ENCODE data around the gene FAU. TPM values are rescaled to one million over a fixed set of nuclear protein-coding genes. Genes with fewer than 3 reads are reported as not detected.

The FAU gene
- total and polyA plus RNA-seq, 9 of the 15 experiments (the other 6 are each of a cell fraction or from before 2014, with no cell fraction given): 433 to 1,827 (median 942) TPM

- Histone ChIP-seq H3K4me1 (replicated peaks in 1 of 2; ENCODE audit: control insufficient read depth in 2 of 2, insufficient read depth in 2 of 2, low read length in 2 of 2) (peaks cover 0 to 2% of the 10 kb centered on the region in 2 experiments; a peak in 1 of 5 replicates), H2AFZ (ENCODE audit: low read depth, low read length) (no peak overlapping the region), H3K9ac (ENCODE audit: insufficient read depth in 1 of 2, low read depth in 2 of 2, low read length in 2 of 2) (no peak overlapping the region), H4K20me1 (replicated peaks; ENCODE audit: control insufficient read depth, insufficient read depth, low read length) (no peaks in the 10 kb centered on the region), H3K36me3 (ENCODE audit: control insufficient read depth, insufficient read depth, low read length) (no peaks in the 10 kb centered on the region), H3K9me3 (replicated peaks; ENCODE audit: control insufficient read depth, insufficient read depth, low read depth, low read length) (no peaks in the 10 kb centered on the region), H3K79me2 (ENCODE audit: control insufficient read depth, insufficient read depth, low read length) (no peaks in the 10 kb centered on the region), H3K27ac (ENCODE audit: extremely low read depth, low read depth, low read length) (no peak overlapping the region), H3K27me3 (ENCODE audit: control insufficient read depth in 2 of 2, insufficient read depth in 2 of 2, low read length in 2 of 2) (no peaks in the 10 kb centered on the region), H3K9me1 (ENCODE audit: control insufficient read depth, insufficient read depth, low read length) (no peaks in the 10 kb centered on the region), H3K4me2 (ENCODE audit: insufficient read depth, low read length) (no peak overlapping the region), H3K4me3 (no peak overlapping the region)
- ChIA-PET CTCF (ENCODE audit: low intra/inter-chr PET ratio) (no interaction called here), POLR2A (interaction anchor here (5.4 kb wide), 1 partner anchor 11 kb away, joined by 39 read pairs; the partner anchor contains the start of gene SPDYC)
- no peak for DNase-seq (ENCODE audit: extremely low read depth in 1 of 4, low spot score in 3 of 4)
- intact Hi-C loops (cut with micrococcal nuclease) (no loop called here), in situ Hi-C loops (cut with MboI) (no loop called here)
- FAIRE-seq: no peak
- ATAC-seq: no peak
- WGBS (ENCODE audit: insufficient coverage, low coverage, missing lambda C conversion rate): 33% methylated on average over 5 of the region's 5 CpGs
- BruUV-seq (replicated peaks): no TSS peak
- TF ChIP-seq PCBP1 (IDR thresholded peaks at IDR 0.05; ENCODE audit: low read depth, low read length, poor library complexity, severe bottlenecking) (no peak), FOS (IDR thresholded peaks at IDR 0.05; ENCODE audit: extremely low read depth, insufficient read length) (no peak), ZNF77 (CRISPR knock-in tag; IDR thresholded peaks at IDR 0.05) (no peak), POLR2H (tag; IDR thresholded peaks at IDR 0.05; ENCODE audit: low read depth) (no peak), TBP (optimal IDR thresholded peaks at IDR 0.05; ENCODE audit: low read depth, low read length) (no peak), MAZ (CRISPR knock-in tag; conservative IDR thresholded peaks at IDR 0.05 in 1 of 2, IDR thresholded peaks at IDR 0.05 in 1 of 2) (no peak), BRD4 (IDR thresholded peaks at IDR 0.05) (no peak), ZNF133 (CRISPR knock-in tag; IDR thresholded peaks at IDR 0.05) (no peak), PREB (CRISPR knock-in tag; IDR thresholded peaks at IDR 0.05) (no peak), SMARCC2 (IDR thresholded peaks at IDR 0.05; ENCODE audit: low read depth) (no peak), FIP1L1 (IDR thresholded peaks at IDR 0.05; ENCODE audit: low read depth, low read length, poor library complexity, severe bottlenecking) (no peak), SPI1 (IDR thresholded peaks at IDR 0.05; ENCODE audit: borderline replicate concordance, low read depth, low read length) (no peak)
Measured at GRCh38 chr11:65159012-65159411, 37.1 kb upstream of the FAU start.
